ENCODE measurements around the gene KCTD15.

DNA sequence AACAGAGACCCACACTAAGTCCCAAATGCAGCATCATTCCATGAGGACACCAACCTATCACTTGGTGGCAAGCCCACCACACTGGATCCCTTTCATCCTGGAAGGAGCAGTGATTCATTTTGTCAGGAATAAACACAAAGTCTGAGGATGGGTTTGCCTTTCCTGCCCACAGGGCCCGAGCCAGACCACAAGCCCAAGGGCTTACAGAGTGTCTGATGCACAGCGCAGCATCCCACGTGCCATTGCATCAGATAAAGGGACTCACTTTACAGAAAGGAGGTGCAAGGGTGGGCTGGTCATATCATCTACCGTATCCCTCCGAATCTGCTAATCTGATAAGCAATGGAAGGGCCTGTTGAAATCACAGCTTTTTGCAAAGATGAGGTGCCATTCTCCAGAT, 12.2 kb upstream of the KCTD15 start:
- TF ChIP-seq, protein P1, sequence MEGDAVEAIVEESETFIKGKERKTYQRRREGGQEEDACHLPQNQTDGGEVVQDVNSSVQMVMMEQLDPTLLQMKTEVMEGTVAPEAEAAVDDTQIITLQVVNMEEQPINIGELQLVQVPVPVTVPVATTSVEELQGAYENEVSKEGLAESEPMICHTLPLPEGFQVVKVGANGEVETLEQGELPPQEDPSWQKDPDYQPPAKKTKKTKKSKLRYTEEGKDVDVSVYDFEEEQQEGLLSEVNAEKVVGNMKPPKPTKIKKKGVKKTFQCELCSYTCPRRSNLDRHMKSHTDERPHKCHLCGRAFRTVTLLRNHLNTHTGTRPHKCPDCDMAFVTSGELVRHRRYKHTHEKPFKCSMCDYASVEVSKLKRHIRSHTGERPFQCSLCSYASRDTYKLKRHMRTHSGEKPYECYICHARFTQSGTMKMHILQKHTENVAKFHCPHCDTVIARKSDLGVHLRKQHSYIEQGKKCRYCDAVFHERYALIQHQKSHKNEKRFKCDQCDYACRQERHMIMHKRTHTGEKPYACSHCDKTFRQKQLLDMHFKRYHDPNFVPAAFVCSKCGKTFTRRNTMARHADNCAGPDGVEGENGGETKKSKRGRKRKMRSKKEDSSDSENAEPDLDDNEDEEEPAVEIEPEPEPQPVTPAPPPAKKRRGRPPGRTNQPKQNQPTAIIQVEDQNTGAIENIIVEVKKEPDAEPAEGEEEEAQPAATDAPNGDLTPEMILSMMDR (IDR thresholded peaks at IDR 0.05) = no peak
- TF ChIP-seq POLR2A (IDR thresholded peaks at IDR 0.05) = no peak
